CD14-positive monocyte (primary cell): ENCODE results near the gene FAM184A. TPM values are rescaled to one million over a fixed set of nuclear protein-coding genes. Genes with fewer than 3 reads are reported as not detected.

Experiments
- DNase-seq, 3 donors: peaks; one replicate each; pipeline ENCODE4 v3.0.0-alpha.2; 2011 to 2022
- H2AFZ ChIP-seq: 2 replicates; pipeline ENCODE4 v1.6.0; 2012; ENCODE audit warnings: mild to moderate bottlenecking, low read depth, low read length, inconsistent platforms; ENCODE audit not compliant: insufficient read depth, poor library complexity, severe bottlenecking
- H3K27ac ChIP-seq, 2 donors: 1 replicate in 1 of 2; 2 replicates in 1 of 2; pipeline ENCODE4 v1.5.1; 2012 to 2013; ENCODE audit warnings: low read length in 2 of 2, control low read depth in 1 of 2, inconsistent platforms in 1 of 2, low read depth in 1 of 2, mild to moderate bottlenecking in 1 of 2
- H3K27me3 ChIP-seq, 2 donors: one replicate each; pipeline versions ENCODE4 v1.6.0 to v1.6.1; 2011 to 2013; ENCODE audit warnings: low read length in 2 of 2; ENCODE audit not compliant: control insufficient read depth in 2 of 2, insufficient read depth in 2 of 2
- H3K36me3 ChIP-seq, 2 donors: replicated peaks in 1 of 2; 1 replicate in 1 of 2; 2 replicates in 1 of 2; pipeline versions ENCODE4 v1.5.1 to v1.6.1; 2012 to 2013; ENCODE audit warnings: low read length in 2 of 2, control low read depth in 1 of 2, inconsistent platforms in 1 of 2, mild to moderate bottlenecking in 1 of 2; ENCODE audit not compliant: insufficient read depth in 2 of 2, control insufficient read depth in 1 of 2
- H3K4me1 ChIP-seq, 2 donors: 1 replicate in 1 of 2; 2 replicates in 1 of 2; pipeline versions ENCODE4 v1.5.1 to v1.6.1; 2012 to 2013; ENCODE audit warnings: low read length in 2 of 2, control low read depth in 1 of 2, inconsistent platforms in 1 of 2, mild to moderate bottlenecking in 1 of 2, moderate library complexity in 1 of 2; ENCODE audit not compliant: insufficient read depth in 2 of 2, control insufficient read depth in 1 of 2
- H3K4me2 ChIP-seq: replicated peaks from 2 replicates; pipeline ENCODE3; 2012; ENCODE audit warnings: low read length, moderate library complexity, mild to moderate bottlenecking; ENCODE audit not compliant: poor library complexity, severe bottlenecking; ENCODE audit errors: extremely low read depth
- H3K4me3 ChIP-seq, 3 experiments: fragments of 200-600 bp in 1 of 3; sonication (generic) in 1 of 3; replicated peaks in 1 of 3; 1 replicate in 2 of 3; 2 replicates in 1 of 3; pipeline ENCODE4 v1.5.1; 2011 to 2013; ENCODE audit warnings: low read length in 3 of 3, mild to moderate bottlenecking in 3 of 3, control low read depth in 2 of 3, low read depth in 2 of 3, inconsistent platforms in 1 of 3, moderate library complexity in 1 of 3
- H3K79me2 ChIP-seq: 2 replicates; pipeline ENCODE4 v1.6.0; 2012; ENCODE audit warnings: mild to moderate bottlenecking, control low read depth, inconsistent platforms, low read length, moderate library complexity; ENCODE audit not compliant: insufficient read depth
- H3K9ac ChIP-seq: 2 replicates; pipeline ENCODE4 v1.6.0; 2017; ENCODE audit warnings: low read length, mild to moderate bottlenecking; ENCODE audit not compliant: insufficient read depth, poor library complexity, severe bottlenecking
- H3K9me3 ChIP-seq, 2 donors: replicated peaks in 1 of 2; 1 replicate in 1 of 2; 2 replicates in 1 of 2; pipeline versions ENCODE4 v1.5.1 to v1.6.1; 2012 to 2013; ENCODE audit warnings: low read length in 2 of 2, control low read depth in 1 of 2; ENCODE audit not compliant: control insufficient read depth in 1 of 2, insufficient read depth in 1 of 2
- H4K20me1 ChIP-seq: 2 replicates; pipeline ENCODE4 v1.6.0; 2012; ENCODE audit warnings: mild to moderate bottlenecking, low read length, control low read depth, moderate library complexity; ENCODE audit not compliant: insufficient read depth
- H3K27ac Mint-ChIP-seq, 7 donors: one replicate each; pipeline ENCODE4 v1.8.0; 2020; ENCODE audit warnings: mild to moderate bottlenecking in 7 of 7, mixed read lengths in 7 of 7, moderate library complexity in 6 of 7, inconsistent platforms in 2 of 7
- H3K27me3 Mint-ChIP-seq, 3 donors: one replicate each; pipeline ENCODE4 v1.8.0; 2021 to 2022; ENCODE audit warnings: low read depth in 3 of 3, mild to moderate bottlenecking in 3 of 3, mixed read lengths in 3 of 3, moderate library complexity in 3 of 3, inconsistent platforms in 1 of 3
- H3K36me3 Mint-ChIP-seq, 2 donors: one replicate each; pipeline ENCODE4 v1.8.0; 2020; ENCODE audit warnings: mixed read lengths in 2 of 2, inconsistent platforms in 1 of 2, mild to moderate bottlenecking in 1 of 2
- H3K4me1 Mint-ChIP-seq: one replicate; pipeline ENCODE4 v1.8.0; 2020; ENCODE audit warnings: mild to moderate bottlenecking, mixed read lengths
- H3K4me3 Mint-ChIP-seq, 2 donors: one replicate each; pipeline ENCODE4 v1.8.0; 2020; ENCODE audit warnings: mild to moderate bottlenecking in 2 of 2, mixed read lengths in 2 of 2, moderate library complexity in 1 of 2
- H3K9me3 Mint-ChIP-seq, 7 donors: one replicate each; pipeline ENCODE4 v1.8.0; 2020 to 2022; ENCODE audit warnings: mixed read lengths in 7 of 7, mild to moderate bottlenecking in 6 of 7, moderate library complexity in 6 of 7, inconsistent platforms in 2 of 7
- WGBS: methylation state at CpG from one replicate; pipeline ENCODE4 v1.1.5; 2013; ENCODE audit warnings: missing lambda C conversion rate; ENCODE audit not compliant: insufficient coverage; 5-methylcytosine and 5-hydroxymethylcytosine counted together
- intact Hi-C, 2 donors: fragments of 100-400 bp; cut with micrococcal nuclease; formaldehyde crosslinking; loops; one replicate each; pipeline versions ENCODE4 v1.15.0 to v1.15.1; 2023
- polyA plus RNA-seq, 3 donors: library from polyadenylated mRNA; depleted of rRNA in 1 of 3; unstranded in 2 of 3; stranded (reverse) in 1 of 3; fragments of 300-500 nt in 2 of 3; fragments of >200 nt in 1 of 3; fragmentation: Illumina TruSeq in 2 of 3; gene quantifications; 1 replicate in 2 of 3; 2 replicates in 1 of 3; pipeline ENCODE4 v1.2.3, GENCODE V29; 2012 to 2021
- TF ChIP-seq, protein P1 (sequence below): fragments of 200-600 bp; IDR thresholded peaks from one replicate; pipeline ENCODE4 v1.8.0; 2022; ENCODE audit warnings: antibody characterized with exemption, mild to moderate bottlenecking

The FAM184A gene
- polyA plus RNA-seq, 3 donors, result not detected

DNA sequence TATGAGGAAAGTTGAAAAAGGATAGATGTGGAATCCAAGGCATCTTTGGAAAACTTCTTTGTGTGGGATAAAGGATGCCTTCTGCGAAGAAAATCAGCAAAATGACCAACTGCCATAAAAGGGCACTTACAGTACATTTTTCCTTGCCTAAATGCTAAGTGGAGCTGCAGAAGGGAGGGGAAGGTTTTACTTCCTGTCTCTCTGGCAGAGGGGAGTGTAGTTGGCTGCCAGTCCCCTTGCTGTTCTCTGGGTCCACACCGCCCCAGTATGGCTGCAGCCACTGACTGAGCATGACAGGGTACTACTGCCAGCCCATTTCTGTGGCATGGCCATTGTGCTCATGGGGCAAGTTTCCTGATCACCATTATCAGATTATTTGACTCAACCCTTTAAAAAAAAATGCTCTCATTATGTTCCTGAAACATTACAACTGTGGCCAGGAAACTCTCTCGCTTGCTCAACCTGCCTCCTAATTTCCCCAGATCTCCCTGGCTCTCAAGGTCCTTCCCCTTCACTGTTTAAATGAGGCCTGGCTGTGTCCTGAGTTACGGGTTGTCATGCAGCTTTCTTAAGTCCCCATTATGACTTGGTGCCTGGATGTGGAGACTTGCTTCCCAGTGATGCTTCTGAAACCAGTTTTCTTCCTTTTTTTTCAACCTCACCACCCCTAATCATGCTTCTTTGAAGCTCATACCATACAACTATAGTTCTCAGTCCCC, 34.5 kb upstream of the FAM184A start:
- H3K27ac ChIP-seq, result peak overlapping the region; percentile 63 to 73
- intact Hi-C loops, result loop anchor here in 1 of 2 donors (10.0 kb wide), 2 partner anchors 148 to 218 kb away; partner anchors contain the start of gene ASF1A
- H3K9me3 Mint-ChIP-seq, result peaks cover 0 to 1% (median 0%) of the 10 kb centered on the region in 7 donors
- no peaks in the 10 kb centered on the region for H3K79me2 ChIP-seq
- peak overlapping the region in 1 of 2 donors; percentile 73 for H3K4me3 Mint-ChIP-seq
- DNase-seq, result peak; percentile 52 to 84 (median 64)
- no peaks in the 10 kb centered on the region for H3K9me3 ChIP-seq
- WGBS, result 0% methylated on average over 2 of the region's 4 CpGs
- H3K4me1 Mint-ChIP-seq, result peaks cover 15% of the 10 kb centered on the region
- no peaks in the 10 kb centered on the region for H3K36me3 ChIP-seq
- H3K27ac Mint-ChIP-seq, result peak overlapping the region; percentile 59 to 91 (median 79)
- no peaks in the 10 kb centered on the region for H3K27me3 ChIP-seq
- H3K4me1 ChIP-seq, result peaks cover 13 to 16% of the 10 kb centered on the region in 2 donors
- H3K27me3 Mint-ChIP-seq, result peaks cover 2% of the 10 kb centered on the region in 3 donors
- no peaks in the 10 kb centered on the region for H3K36me3 Mint-ChIP-seq
- no peaks in the 10 kb centered on the region for H4K20me1 ChIP-seq
- H2AFZ ChIP-seq, result peak overlapping the region; percentile 30
- peak overlapping the region; percentile 46 for H3K4me2 ChIP-seq
- TF ChIP-seq, protein P1, sequence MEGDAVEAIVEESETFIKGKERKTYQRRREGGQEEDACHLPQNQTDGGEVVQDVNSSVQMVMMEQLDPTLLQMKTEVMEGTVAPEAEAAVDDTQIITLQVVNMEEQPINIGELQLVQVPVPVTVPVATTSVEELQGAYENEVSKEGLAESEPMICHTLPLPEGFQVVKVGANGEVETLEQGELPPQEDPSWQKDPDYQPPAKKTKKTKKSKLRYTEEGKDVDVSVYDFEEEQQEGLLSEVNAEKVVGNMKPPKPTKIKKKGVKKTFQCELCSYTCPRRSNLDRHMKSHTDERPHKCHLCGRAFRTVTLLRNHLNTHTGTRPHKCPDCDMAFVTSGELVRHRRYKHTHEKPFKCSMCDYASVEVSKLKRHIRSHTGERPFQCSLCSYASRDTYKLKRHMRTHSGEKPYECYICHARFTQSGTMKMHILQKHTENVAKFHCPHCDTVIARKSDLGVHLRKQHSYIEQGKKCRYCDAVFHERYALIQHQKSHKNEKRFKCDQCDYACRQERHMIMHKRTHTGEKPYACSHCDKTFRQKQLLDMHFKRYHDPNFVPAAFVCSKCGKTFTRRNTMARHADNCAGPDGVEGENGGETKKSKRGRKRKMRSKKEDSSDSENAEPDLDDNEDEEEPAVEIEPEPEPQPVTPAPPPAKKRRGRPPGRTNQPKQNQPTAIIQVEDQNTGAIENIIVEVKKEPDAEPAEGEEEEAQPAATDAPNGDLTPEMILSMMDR, result no peak
- H3K4me3 ChIP-seq, result peak overlapping the region in 1 of 3 experiments; percentile 35
- no peak overlapping the region for H3K9ac ChIP-seq

DNA sequence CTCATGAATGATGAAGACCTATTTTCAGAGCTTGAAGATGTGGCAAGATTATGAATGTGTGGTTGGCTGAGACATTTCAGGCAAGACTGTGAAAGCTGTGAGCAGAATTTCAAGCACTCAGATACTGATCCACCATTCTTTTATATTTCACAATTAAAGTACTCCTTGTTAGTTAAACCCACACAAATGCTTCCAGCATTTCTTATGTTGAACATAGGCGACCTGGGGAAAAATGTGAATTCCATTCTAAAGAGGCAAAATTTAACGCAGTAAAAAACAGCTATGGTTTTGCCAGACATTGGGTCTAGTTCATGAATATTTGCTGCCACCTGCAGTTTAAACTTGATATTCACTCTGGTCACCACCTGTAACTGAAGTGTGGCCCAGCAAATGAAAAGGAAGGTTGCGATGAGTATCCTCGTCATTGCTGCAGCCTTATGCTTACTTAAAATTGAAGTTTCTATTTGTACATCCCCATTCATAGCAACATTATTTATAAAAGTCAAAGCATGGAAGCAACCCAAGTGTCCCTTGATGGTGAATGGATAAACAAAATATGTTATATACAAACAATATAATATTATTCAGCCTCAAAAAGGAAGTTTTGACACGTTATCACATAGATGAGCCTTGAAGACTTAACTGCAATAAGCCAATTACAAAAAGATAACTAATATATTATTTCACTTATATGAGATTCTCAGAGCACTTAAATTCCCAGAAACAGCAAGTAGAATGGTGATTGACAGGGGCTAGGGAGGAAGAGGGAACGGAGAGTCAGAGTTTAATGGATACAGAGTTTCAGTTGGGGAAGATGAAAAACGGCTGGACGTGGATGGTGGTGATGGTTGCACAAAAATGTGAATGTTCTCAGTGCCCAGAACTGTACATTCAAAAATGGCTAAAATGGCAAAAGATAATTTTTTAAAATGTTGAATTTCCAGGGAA, 32.4 kb upstream of the FAM184A start:
- intact Hi-C loops, result loop anchor here in 1 of 2 donors (10.0 kb wide), 2 partner anchors 146 to 216 kb away; partner anchors contain the start of gene ASF1A
- TF ChIP-seq, protein P1, result peak; percentile 67
- peaks cover 13 to 16% of the 10 kb centered on the region in 2 donors for H3K4me1 ChIP-seq
- H3K27ac ChIP-seq, result no peak overlapping the region
- H2AFZ ChIP-seq, result no peak overlapping the region
- peak; percentile 25 to 45 (median 43) for DNase-seq
- H3K36me3 Mint-ChIP-seq, result no peaks in the 10 kb centered on the region
- peaks cover 15% of the 10 kb centered on the region for H3K4me1 Mint-ChIP-seq
- no peaks in the 10 kb centered on the region for H3K9me3 ChIP-seq
- no peak overlapping the region for H3K27ac Mint-ChIP-seq
- H4K20me1 ChIP-seq, result no peaks in the 10 kb centered on the region
- H3K27me3 Mint-ChIP-seq, result peaks cover 2% of the 10 kb centered on the region in 3 donors
- H3K79me2 ChIP-seq, result no peaks in the 10 kb centered on the region
- H3K4me2 ChIP-seq, result no peak overlapping the region
- H3K4me3 Mint-ChIP-seq, result no peak overlapping the region
- H3K9me3 Mint-ChIP-seq, result peaks cover 0 to 2% (median 0%) of the 10 kb centered on the region in 7 donors
- H3K36me3 ChIP-seq, result no peaks in the 10 kb centered on the region
- WGBS, result 68% methylated on average over 5 of the region's 8 CpGs
- H3K27me3 ChIP-seq, result no peaks in the 10 kb centered on the region
- no peak overlapping the region for H3K4me3 ChIP-seq
- H3K9ac ChIP-seq, result no peak overlapping the region
